HUES64 (cell line): ENCODE data around the gene SHROOM1.
"Not testable (repeated sequence)": the region's sequence is repeated elsewhere in the genome, so short reads cannot be mapped to it uniquely, and the experiment has no call there.

ENCODE experiments used
- H3K27ac ChIP-seq: 2 replicates; pipeline ENCODE4 v1.7.0; 2013; ENCODE audit warnings: low read depth, low read length, inconsistent platforms
- H3K27me3 ChIP-seq: 2 replicates; pipeline ENCODE4 v1.6.1; 2013; ENCODE audit warnings: mild to moderate bottlenecking, low read length; ENCODE audit not compliant: insufficient read depth
- H3K36me3 ChIP-seq: 2 replicates; pipeline ENCODE4 v1.6.1; 2013; ENCODE audit warnings: mild to moderate bottlenecking, low read length; ENCODE audit not compliant: insufficient read depth
- H3K4me1 ChIP-seq: 2 replicates; pipeline ENCODE4 v1.6.1; 2013; ENCODE audit warnings: mild to moderate bottlenecking, low read length, moderate library complexity; ENCODE audit not compliant: insufficient read depth
- H3K4me3 ChIP-seq: 2 replicates; pipeline ENCODE4 v1.5.1; 2013; ENCODE audit warnings: mild to moderate bottlenecking, low read length, moderate library complexity
- H3K9ac ChIP-seq: 2 replicates; pipeline ENCODE4 v1.6.1; 2013; ENCODE audit warnings: mild to moderate bottlenecking, low read depth, low read length
- H3K9me3 ChIP-seq: 2 replicates; pipeline ENCODE4 v1.6.1; 2013; ENCODE audit warnings: low read depth, low read length; ENCODE audit not compliant: insufficient read depth
- WGBS: fragments of 150-250, 120-280 bp; methylation state at CpG from one replicate; pipeline ENCODE4 v1.1.7; 2013; ENCODE audit warnings: missing lambda C conversion rate; 5-methylcytosine and 5-hydroxymethylcytosine counted together

SHROOM1 gene

GRCh38 chr5:132802685-132803066, 27.8 kb downstream of the SHROOM1 start:
- H3K4me1 ChIP-seq, H3K4me3 ChIP-seq, H3K36me3 ChIP-seq, H3K9ac ChIP-seq, H3K9me3 ChIP-seq, H3K27ac ChIP-seq, H3K27me3 ChIP-seq: not testable (repeated sequence)
- WGBS, result 88% methylated on average over 5 of the region's 5 CpGs

DNA sequence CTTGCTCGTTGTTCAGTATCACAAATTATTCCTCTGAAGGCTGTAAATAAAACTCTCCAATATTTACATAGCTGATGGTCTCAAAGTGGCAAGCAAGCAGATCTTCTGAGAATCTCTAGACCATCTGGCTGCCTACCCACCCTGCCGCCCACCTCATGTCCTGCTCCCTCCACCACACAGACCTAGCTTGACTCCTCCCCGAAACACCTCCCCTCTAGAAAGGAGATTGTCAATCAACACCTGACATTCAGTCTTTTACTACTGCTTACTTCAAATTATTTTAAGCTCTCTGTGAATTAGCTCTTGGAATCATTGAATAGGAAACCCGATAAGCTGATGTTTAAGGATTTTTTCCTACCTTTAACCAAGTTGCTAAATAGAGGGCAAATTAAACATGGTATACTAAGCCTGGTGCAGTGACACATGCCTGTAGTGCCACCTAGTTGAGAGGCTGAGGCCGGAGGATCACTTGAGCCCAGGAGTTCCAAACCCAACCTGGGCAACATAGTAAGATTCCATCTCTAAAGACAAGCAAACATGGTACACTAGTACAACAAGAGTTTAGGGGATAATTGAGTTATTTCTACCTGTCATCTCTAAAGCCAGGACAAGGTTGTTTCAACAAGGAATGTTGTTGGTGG, 28.3 kb downstream of the SHROOM1 start:
- H3K4me3 ChIP-seq, result no peak overlapping the region
- H3K27ac ChIP-seq, result no peak overlapping the region
- no peaks in the 10 kb centered on the region; the same call in 1 of the 2 replicates for H3K27me3 ChIP-seq
- no peaks in the 10 kb centered on the region for H3K36me3 ChIP-seq
- no peaks in the 10 kb centered on the region for H3K9me3 ChIP-seq
- peaks cover 3% of the 10 kb centered on the region for H3K4me1 ChIP-seq
- 92% methylated on average over 5 of the region's 5 CpGs for WGBS
- no peak overlapping the region for H3K9ac ChIP-seq

GRCh38 chr5:132800545-132800944, 29.9 kb downstream of the SHROOM1 start:
- Histone ChIP-seq H3K36me3 (no peaks in the 10 kb centered on the region), H3K27me3 (no peaks in the 10 kb centered on the region; the same call in 1 of the 2 replicates)
- WGBS, result 84% methylated on average over 2 of the region's 2 CpGs

GRCh38 chr5:132799392-132799791, 31.1 kb downstream of the SHROOM1 start:
- H3K4me3 ChIP-seq, result no peak overlapping the region
- WGBS, result 89% methylated on average over 2 of the region's 2 CpGs
- H3K9me3 ChIP-seq, result no peaks in the 10 kb centered on the region
- H3K27me3 ChIP-seq, result no peaks in the 10 kb centered on the region; the same call in 1 of the 2 replicates
- no peaks in the 10 kb centered on the region for H3K4me1 ChIP-seq
- H3K9ac ChIP-seq, result no peak overlapping the region
- H3K27ac ChIP-seq, result no peak overlapping the region
- H3K36me3 ChIP-seq, result no peaks in the 10 kb centered on the region

More at GRCh38 chr5:132800545-132800944, 29.9 kb downstream of the SHROOM1 start:
- H3K4me1 ChIP-seq, result no peaks in the 10 kb centered on the region
- H3K9me3 ChIP-seq, result no peaks in the 10 kb centered on the region
- no peak overlapping the region for H3K9ac ChIP-seq
- H3K27ac ChIP-seq, result no peak overlapping the region
- no peak overlapping the region for H3K4me3 ChIP-seq

GRCh38 chr5:132797651-132798050, 32.8 kb downstream of the SHROOM1 start:
- H3K4me1 ChIP-seq, result no peaks in the 10 kb centered on the region
- WGBS, result 95% methylated on average over 2 of the region's 2 CpGs
- H3K4me3 ChIP-seq, result no peak overlapping the region
- H3K9ac ChIP-seq, result no peak overlapping the region
- H3K9me3 ChIP-seq, result no peaks in the 10 kb centered on the region
- H3K27me3 ChIP-seq, result no peaks in the 10 kb centered on the region; the same call in 1 of the 2 replicates
- no peaks in the 10 kb centered on the region for H3K36me3 ChIP-seq
- H3K27ac ChIP-seq, result no peak overlapping the region

DNA sequence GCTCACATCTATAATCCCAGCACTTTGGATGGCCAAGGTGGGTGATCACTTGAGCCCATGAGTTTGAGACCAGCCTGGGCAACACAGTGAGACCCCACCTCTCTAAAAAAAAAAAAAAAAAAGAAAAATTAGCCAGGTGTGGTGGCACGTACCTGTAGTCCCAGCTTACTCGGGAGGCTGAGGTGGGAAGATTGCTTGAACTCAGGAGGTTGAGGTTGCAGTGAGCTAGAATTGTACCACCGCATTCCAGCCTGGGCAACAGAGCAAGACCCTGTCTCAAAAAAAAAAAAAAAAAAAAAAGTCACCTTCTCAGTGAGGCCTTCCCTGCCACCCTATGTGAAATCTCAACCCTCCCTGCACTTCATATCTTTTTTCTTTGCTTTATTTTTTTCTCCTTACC, 39.4 kb downstream of the SHROOM1 start:
- H3K36me3 ChIP-seq, result no peaks in the 10 kb centered on the region
- H3K9ac ChIP-seq, result no peak overlapping the region
- no peaks in the 10 kb centered on the region for H3K4me1 ChIP-seq
- no peak overlapping the region for H3K4me3 ChIP-seq
- no peak overlapping the region for H3K27ac ChIP-seq
- no peaks in the 10 kb centered on the region for H3K9me3 ChIP-seq
- no peaks in the 10 kb centered on the region for H3K27me3 ChIP-seq
- 98% methylated on average over 3 of the region's 3 CpGs for WGBS

- H3K27ac ChIP-seq, result no peak overlapping the region
- WGBS, result 94% methylated on average over 2 of the region's 2 CpGs
- no peaks in the 10 kb centered on the region for H3K9me3 ChIP-seq
Observed at GRCh38 chr5:132790201-132790865, 40.1 kb downstream of the SHROOM1 start.

DNA sequence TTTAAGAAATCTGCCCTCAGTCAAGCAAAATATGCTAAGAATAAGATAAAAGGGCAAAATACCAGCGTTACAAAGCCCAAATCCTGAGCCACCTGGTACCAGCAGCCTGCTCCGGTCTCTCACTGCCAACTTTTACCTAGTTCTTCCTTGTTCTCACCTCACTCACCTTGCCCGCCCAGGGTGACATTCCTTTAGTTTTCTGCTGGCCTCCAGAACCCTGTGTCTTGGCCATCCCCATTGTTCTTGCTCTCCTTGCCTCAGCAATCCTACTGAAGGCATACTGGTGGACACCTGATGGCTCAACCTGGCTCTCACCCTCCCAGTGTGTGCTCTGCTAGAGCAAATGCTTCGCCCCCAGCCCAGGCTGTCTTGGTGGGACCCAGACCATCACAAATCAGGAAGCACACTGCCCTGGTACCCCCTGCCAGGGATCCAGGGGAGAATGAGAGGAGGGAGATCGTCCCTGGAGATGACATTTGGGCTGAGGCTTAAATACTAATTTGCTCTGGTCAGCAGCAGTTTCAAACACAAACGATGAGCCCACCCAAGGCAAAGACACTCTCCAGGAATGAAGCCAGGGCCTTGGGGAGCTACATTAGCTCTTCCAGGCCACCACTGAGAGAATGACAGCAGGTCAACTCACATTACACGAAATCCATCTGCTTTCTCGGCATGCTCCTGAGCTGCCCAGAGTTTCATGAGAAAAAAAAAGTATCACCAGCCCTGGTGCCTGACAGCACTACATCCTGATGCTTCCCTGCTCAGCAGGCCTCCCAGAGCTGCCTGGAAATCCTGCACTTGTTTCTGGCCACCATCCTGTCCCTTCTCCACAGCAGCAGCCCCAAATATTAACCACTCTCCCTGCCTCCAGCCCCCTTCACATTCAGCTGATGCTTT, 41.2 kb downstream of the SHROOM1 start:
- 81% methylated on average over 8 of the region's 8 CpGs for WGBS
- H3K27ac ChIP-seq, result no peak overlapping the region
- no peaks in the 10 kb centered on the region; the same call in 1 of the 2 replicates for H3K27me3 ChIP-seq

More at GRCh38 chr5:132790201-132790865, 40.1 kb downstream of the SHROOM1 start:
- H3K4me3 ChIP-seq, result no peak overlapping the region
- H3K36me3 ChIP-seq, result no peaks in the 10 kb centered on the region
- H3K9ac ChIP-seq, result no peak overlapping the region
- no peaks in the 10 kb centered on the region; the same call in 1 of the 2 replicates for H3K27me3 ChIP-seq
- no peaks in the 10 kb centered on the region for H3K4me1 ChIP-seq

DNA sequence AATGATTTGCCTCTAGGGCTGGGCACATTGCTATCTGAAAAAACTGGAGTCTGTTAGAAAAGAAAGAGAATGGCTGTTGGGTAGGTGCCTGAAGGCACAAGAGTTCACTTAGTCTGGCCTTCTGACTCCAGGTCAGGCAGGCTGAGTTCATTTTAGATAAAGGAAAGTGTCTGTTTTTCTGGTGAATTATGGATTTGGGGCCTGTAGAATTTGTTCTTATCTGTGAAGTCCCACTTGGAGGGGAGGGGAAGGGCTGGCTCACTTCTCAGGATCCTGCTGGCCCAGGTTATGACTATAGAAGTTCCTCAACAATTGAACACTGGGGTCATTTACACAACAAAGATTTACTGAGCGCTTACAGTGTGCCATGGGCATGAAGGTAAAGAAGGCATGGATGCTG, 41.9 kb downstream of the SHROOM1 start:
- no peak overlapping the region for H3K4me3 ChIP-seq
- H3K9me3 ChIP-seq, result no peaks in the 10 kb centered on the region
- H3K27me3 ChIP-seq, result no peaks in the 10 kb centered on the region; the same call in 1 of the 2 replicates
- H3K27ac ChIP-seq, result no peak overlapping the region
- H3K4me1 ChIP-seq, result no peaks in the 10 kb centered on the region
- no peaks in the 10 kb centered on the region for H3K36me3 ChIP-seq
- 92% methylated on average over 1 of the region's 1 CpG for WGBS
- no peak overlapping the region for H3K9ac ChIP-seq

More for the DNA sequence above, 41.2 kb downstream of the SHROOM1 start:
- no peak overlapping the region for H3K9ac ChIP-seq
- no peaks in the 10 kb centered on the region for H3K4me1 ChIP-seq
- no peak overlapping the region for H3K4me3 ChIP-seq
- H3K9me3 ChIP-seq, result no peaks in the 10 kb centered on the region
- no peaks in the 10 kb centered on the region for H3K36me3 ChIP-seq

- H3K9ac ChIP-seq, result no peak overlapping the region
- H3K27ac ChIP-seq, result no peak overlapping the region
- H3K4me1 ChIP-seq, result no peaks in the 10 kb centered on the region
- H3K27me3 ChIP-seq, result peaks cover 2% of the 10 kb centered on the region; the same call in 1 of the 2 replicates
- WGBS, result 95% methylated on average over 1 of the region's 1 CpG
- no peaks in the 10 kb centered on the region for H3K9me3 ChIP-seq
- no peaks in the 10 kb centered on the region for H3K36me3 ChIP-seq
- no peak overlapping the region for H3K4me3 ChIP-seq
Observed at GRCh38 chr5:132787076-132787475, 43.4 kb downstream of the SHROOM1 start.

DNA sequence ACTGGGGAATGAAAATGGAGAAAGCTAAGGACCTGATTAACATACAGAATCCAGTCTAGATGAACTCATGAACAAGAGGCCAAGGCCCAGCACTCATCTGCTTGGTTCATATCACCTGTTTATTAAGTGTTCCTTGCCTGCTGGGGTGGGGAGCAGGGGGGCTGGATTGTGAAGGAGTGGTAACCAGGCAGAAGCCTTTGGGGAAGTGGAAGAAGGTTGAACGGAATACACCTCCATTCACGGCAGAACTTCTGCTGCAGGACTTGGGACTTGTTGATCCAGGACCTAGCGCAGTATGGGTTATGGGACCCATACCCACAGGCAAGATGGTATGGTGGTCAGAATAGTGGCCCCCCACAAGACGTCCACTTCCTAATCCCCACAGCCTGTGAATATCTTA, 44.6 kb downstream of the SHROOM1 start:
- 91% methylated on average over 3 of the region's 4 CpGs for WGBS
- H3K27me3 ChIP-seq, result peaks cover 7% of the 10 kb centered on the region
- H3K4me1 ChIP-seq, result no peaks in the 10 kb centered on the region
- no peak overlapping the region for H3K4me3 ChIP-seq
- H3K27ac ChIP-seq, result no peak overlapping the region
- no peaks in the 10 kb centered on the region for H3K36me3 ChIP-seq
- no peak overlapping the region for H3K9ac ChIP-seq
- no peaks in the 10 kb centered on the region for H3K9me3 ChIP-seq
